PC-3 (cell line): ENCODE results near the gene HINT1. TPM values are rescaled to one million over a fixed set of nuclear protein-coding genes. Genes with fewer than 3 reads are reported as not detected.
"Not testable (repeated sequence)": the region's sequence is repeated elsewhere in the genome, so short reads cannot be mapped to it uniquely, and the experiment has no call there.

Experiments used
- ATAC-seq: fragments of 200-7000 bp; cut with Tn5 transposase; 2 replicates; pipeline ENCODE4 v1.9.1; 2020; ENCODE audit warnings: mild to moderate bottlenecking, moderate library complexity
- BruUV-seq: library from RNA; stranded (reverse); fragments of 400-500 nt; replicated peaks from 2 replicates; lab custom pipeline; 2021; lab: Mats Ljungman, UMichigan
- CTCF ChIA-PET: fragments of 300-600 bp; sonication (Branson Sonifier 250); formaldehyde crosslinking; loops from one replicate; lab custom pipeline; 2022; ENCODE audit warnings: antibody characterized with exemption; lab: Charles Lee
- POLR2A ChIA-PET: fragments of 300-600 bp; sonication (Branson Sonifier 250); formaldehyde crosslinking; loops from one replicate; lab custom pipeline; 2022; ENCODE audit warnings: antibody characterized with exemption; ENCODE audit not compliant: unreplicated experiment; lab: Charles Lee
- DNase-seq: peaks from one replicate; pipeline ENCODE4 v3.0.0-alpha.2; 2015
- H2AFZ ChIP-seq: fragments of 300-600 bp; sonication (generic); 2 replicates; pipeline ENCODE4 v1.6.0; 2016; ENCODE audit warnings: antibody characterized with exemption, low read length
- H3F3A ChIP-seq: fragments of 300-600 bp; sonication (generic); one replicate; pipeline ENCODE4 v1.6.0; 2017; ENCODE audit warnings: antibody characterized with exemption, low read length, control low read depth, mild to moderate bottlenecking; ENCODE audit not compliant: unreplicated experiment
- H3K27ac ChIP-seq: fragments of 300-600 bp; sonication (generic); 2 replicates; pipeline ENCODE4 v1.5.1; 2016; ENCODE audit warnings: mild to moderate bottlenecking, low read length
- H3K27me3 ChIP-seq: fragments of 300-600 bp; sonication (generic); 2 replicates; pipeline ENCODE4 v1.6.1; 2016; ENCODE audit warnings: low read length, mixed read lengths
- H3K36me3 ChIP-seq: fragments of 300-600 bp; sonication (generic); 2 replicates; pipeline ENCODE4 v1.6.1; 2016; ENCODE audit warnings: low read depth, mixed run types, low read length, mixed read lengths
- H3K4me1 ChIP-seq: fragments of 300-600 bp; sonication (generic); 2 replicates; pipeline ENCODE4 v1.5.1; 2016; ENCODE audit warnings: low read length; ENCODE audit not compliant: insufficient read depth
- H3K4me2 ChIP-seq: fragments of 300-600 bp; sonication (generic); 2 replicates; pipeline ENCODE4 v1.6.0; 2016; ENCODE audit warnings: low read length
- H3K4me3 ChIP-seq: fragments of 300-600 bp; sonication (generic); 2 replicates; pipeline ENCODE4 v1.5.1; 2016; ENCODE audit warnings: mild to moderate bottlenecking, low read length, mixed read lengths
- H3K79me2 ChIP-seq: fragments of 300-600 bp; sonication (generic); 2 replicates; pipeline ENCODE4 v1.6.1; 2017; ENCODE audit warnings: low read length, mixed read lengths
- H3K9ac ChIP-seq: fragments of 300-600 bp; sonication (generic); 2 replicates; pipeline ENCODE4 v1.6.0; 2016; ENCODE audit warnings: mild to moderate bottlenecking, low read length
- H3K9me2 ChIP-seq: fragments of 300-600 bp; sonication (generic); replicated peaks from 2 replicates; pipeline ENCODE4 v1.6.1; 2016; ENCODE audit warnings: mixed run types, low read length, mixed read lengths
- H3K9me3 ChIP-seq: fragments of 300-600 bp; sonication (generic); 2 replicates; pipeline ENCODE4 v1.6.1; 2016; ENCODE audit warnings: low read length, mixed read lengths
- H4K20me1 ChIP-seq: fragments of 300-600 bp; sonication (generic); 2 replicates; pipeline ENCODE4 v1.6.1; 2016; ENCODE audit warnings: low read length, mixed read lengths
- EZH2 ChIP-seq: fragments of 300-600 bp; sonication (generic); IDR thresholded peaks from one replicate; pipeline ENCODE4 v1.6.1; 2017; ENCODE audit warnings: antibody characterized with exemption, mild to moderate bottlenecking, low read length; ENCODE audit not compliant: unreplicated experiment
- EZH2phosphoT487 ChIP-seq: fragments of 300-600 bp; sonication (generic); IDR thresholded peaks from 2 replicates; pipeline ENCODE4 v1.6.1; 2018; ENCODE audit warnings: mild to moderate bottlenecking, antibody characterized with exemption, low read length, borderline replicate concordance
- intact Hi-C: fragments of 100-400 bp; cut with micrococcal nuclease; formaldehyde crosslinking; loops from 2 replicates; pipeline ENCODE4 v1.9.0; 2023
- total RNA-seq: library from RNA; depleted of rRNA; stranded (reverse); fragments of >200 nt; gene quantifications from 2 replicates; pipeline ENCODE4 v1.2.3, GENCODE V29; 2014
- TF ChIP-seq, protein P1 (sequence below): fragments of 300-600 bp; sonication (generic); conservative IDR thresholded peaks from 2 replicates; pipeline ENCODE4 v1.5.1; 2017; ENCODE audit warnings: antibody characterized with exemption, low read depth, mild to moderate bottlenecking, low read length

HINT1 gene
- total RNA-seq, 1 experiment from 2014 or later, result 243 TPM

DNA sequence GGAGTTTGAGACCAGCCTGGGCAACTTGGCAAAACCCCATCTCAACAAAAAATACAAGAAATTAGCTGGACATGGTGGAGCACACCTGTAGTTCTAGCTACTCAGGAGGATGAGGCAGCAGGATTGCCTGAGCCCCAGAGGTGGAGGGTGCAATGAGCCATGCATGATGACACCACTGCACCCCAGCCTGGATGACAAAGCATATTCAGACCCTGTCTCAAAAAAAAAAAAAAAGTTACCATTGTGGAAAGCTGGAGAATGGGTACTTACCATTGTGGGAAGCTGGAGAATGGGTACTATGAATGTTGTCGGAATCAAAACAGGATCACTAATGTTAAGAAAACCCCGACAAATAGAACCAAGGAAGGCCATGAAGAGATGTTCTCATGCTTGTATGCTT, 25.7 kb downstream of the HINT1 start:
- no peaks in the 10 kb centered on the region for H4K20me1 ChIP-seq
- no peak overlapping the region for H2AFZ ChIP-seq
- DNase-seq (no peak), ATAC-seq (no peak)
- CTCF ChIA-PET, result no interaction called here
- H3K79me2 ChIP-seq, result no peaks in the 10 kb centered on the region
- H3K9ac ChIP-seq, result no peak overlapping the region
- POLR2A ChIA-PET, result no interaction called here
- intact Hi-C loops, result no loop called here
- TF ChIP-seq, protein P1, sequence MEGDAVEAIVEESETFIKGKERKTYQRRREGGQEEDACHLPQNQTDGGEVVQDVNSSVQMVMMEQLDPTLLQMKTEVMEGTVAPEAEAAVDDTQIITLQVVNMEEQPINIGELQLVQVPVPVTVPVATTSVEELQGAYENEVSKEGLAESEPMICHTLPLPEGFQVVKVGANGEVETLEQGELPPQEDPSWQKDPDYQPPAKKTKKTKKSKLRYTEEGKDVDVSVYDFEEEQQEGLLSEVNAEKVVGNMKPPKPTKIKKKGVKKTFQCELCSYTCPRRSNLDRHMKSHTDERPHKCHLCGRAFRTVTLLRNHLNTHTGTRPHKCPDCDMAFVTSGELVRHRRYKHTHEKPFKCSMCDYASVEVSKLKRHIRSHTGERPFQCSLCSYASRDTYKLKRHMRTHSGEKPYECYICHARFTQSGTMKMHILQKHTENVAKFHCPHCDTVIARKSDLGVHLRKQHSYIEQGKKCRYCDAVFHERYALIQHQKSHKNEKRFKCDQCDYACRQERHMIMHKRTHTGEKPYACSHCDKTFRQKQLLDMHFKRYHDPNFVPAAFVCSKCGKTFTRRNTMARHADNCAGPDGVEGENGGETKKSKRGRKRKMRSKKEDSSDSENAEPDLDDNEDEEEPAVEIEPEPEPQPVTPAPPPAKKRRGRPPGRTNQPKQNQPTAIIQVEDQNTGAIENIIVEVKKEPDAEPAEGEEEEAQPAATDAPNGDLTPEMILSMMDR, result no peak
- TF ChIP-seq EZH2phosphoT487 (no peak), EZH2 (no peak)
- H3K27me3 ChIP-seq, result no peaks in the 10 kb centered on the region
- no peaks in the 10 kb centered on the region for H3K4me1 ChIP-seq
- H3K4me2 ChIP-seq, result no peak overlapping the region
- BruUV-seq, result no TSS peak
- H3K9me3 ChIP-seq, result no peaks in the 10 kb centered on the region
- no peak overlapping the region for H3K4me3 ChIP-seq
- no peak overlapping the region for H3K27ac ChIP-seq
- H3F3A ChIP-seq, result no peaks in the 10 kb centered on the region
- no peaks in the 10 kb centered on the region for H3K36me3 ChIP-seq
- H3K9me2 ChIP-seq, result no peaks in the 10 kb centered on the region

DNA sequence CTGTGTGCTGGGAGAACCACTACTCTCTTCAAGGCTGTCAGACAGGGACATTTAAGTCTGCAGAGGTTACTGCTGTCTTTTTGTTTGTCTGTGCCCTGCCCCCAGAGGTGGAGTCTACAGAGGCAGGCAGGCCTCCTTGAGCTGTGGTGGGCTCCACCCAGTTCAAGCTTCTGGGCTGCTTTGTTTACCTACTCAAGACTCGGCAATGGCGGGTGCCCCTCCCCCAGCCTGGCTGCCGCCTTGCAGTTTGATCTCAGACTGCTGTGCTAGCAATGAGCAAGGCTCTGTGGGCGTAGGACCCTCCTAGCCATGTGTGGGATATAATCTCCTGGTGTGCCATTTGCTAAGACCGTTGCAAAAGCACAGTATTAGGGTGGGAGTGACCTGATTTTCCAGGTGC, 26.6 kb downstream of the HINT1 start:
- H3K79me2 ChIP-seq, H3K4me3 ChIP-seq, intact Hi-C loops, BruUV-seq, DNase-seq, H3K9me2 ChIP-seq, ATAC-seq, H3K9ac ChIP-seq, H3K4me2 ChIP-seq, H3K36me3 ChIP-seq, H3K27me3 ChIP-seq, H3F3A ChIP-seq, POLR2A ChIA-PET, H3K9me3 ChIP-seq, CTCF ChIA-PET, H3K4me1 ChIP-seq, H2AFZ ChIP-seq, H3K27ac ChIP-seq, H4K20me1 ChIP-seq: not testable (repeated sequence)

DNA sequence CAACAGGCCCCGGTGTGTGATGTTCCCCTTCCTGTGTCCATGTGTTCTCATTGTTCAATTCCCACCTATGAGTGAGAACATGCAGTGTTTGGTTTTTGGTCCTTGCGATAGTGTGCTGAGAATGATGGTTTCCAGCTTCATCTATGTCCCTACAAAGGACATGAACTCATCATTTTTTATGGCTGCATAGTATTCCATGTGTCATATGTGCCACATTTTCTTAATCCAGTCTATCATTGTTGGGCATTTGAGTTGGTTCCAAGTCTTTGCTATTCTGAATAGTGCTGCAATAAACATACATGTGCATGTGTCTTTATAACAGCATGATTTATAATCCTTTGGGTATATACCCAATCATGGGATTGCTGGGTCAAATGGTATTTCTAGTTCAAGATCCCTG, 32.0 kb downstream of the HINT1 start:
- H3K9ac ChIP-seq, H3K79me2 ChIP-seq, intact Hi-C loops, H2AFZ ChIP-seq, H3K4me3 ChIP-seq, H3K4me1 ChIP-seq, POLR2A ChIA-PET, H3K9me2 ChIP-seq, ATAC-seq, H3K36me3 ChIP-seq, CTCF ChIA-PET, H3K9me3 ChIP-seq, H3K27me3 ChIP-seq, H3K27ac ChIP-seq, H3F3A ChIP-seq, BruUV-seq, H3K4me2 ChIP-seq, H4K20me1 ChIP-seq, DNase-seq: not testable (repeated sequence)

DNA sequence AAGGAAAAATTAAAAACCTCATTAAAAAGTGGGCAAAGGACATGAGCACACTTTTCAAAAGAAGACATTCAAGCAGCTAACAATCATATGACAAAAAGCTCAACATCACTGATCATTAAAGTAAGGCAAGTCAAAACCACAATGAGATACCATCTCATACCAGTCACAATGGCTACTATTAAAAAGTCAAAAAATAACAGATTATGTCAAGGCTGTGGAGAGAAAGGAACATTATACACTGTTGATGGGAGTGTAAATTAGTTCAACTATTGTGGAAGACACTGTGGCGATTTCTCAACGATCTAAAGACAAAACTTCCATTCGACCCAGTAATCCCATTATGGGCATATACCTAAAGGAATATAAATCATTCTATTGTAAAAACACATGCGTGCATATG, 35.8 kb downstream of the HINT1 start:
- no peaks in the 10 kb centered on the region for H3K36me3 ChIP-seq
- no peak for TF ChIP-seq EZH2
- no peak for TF ChIP-seq EZH2phosphoT487
- TF ChIP-seq, protein P1, result no peak
- intact Hi-C loops, result no loop called here
- H3K4me1 ChIP-seq, result no peaks in the 10 kb centered on the region
- H3F3A ChIP-seq, result no peaks in the 10 kb centered on the region
- no peaks in the 10 kb centered on the region for H3K27me3 ChIP-seq
- BruUV-seq, result no TSS peak
- ChIA-PET POLR2A (no interaction called here), CTCF (no interaction called here)
- ATAC-seq (no peak), DNase-seq (no peak)
- H3K79me2 ChIP-seq, result no peaks in the 10 kb centered on the region
- no peak overlapping the region for H3K4me3 ChIP-seq
- H3K9me3 ChIP-seq, result no peaks in the 10 kb centered on the region
- no peaks in the 10 kb centered on the region for H4K20me1 ChIP-seq
- H2AFZ ChIP-seq, result no peak overlapping the region
- H3K4me2 ChIP-seq, result no peak overlapping the region
- no peak overlapping the region for H3K27ac ChIP-seq
- H3K9me2 ChIP-seq, result no peaks in the 10 kb centered on the region
- no peak overlapping the region for H3K9ac ChIP-seq

DNA sequence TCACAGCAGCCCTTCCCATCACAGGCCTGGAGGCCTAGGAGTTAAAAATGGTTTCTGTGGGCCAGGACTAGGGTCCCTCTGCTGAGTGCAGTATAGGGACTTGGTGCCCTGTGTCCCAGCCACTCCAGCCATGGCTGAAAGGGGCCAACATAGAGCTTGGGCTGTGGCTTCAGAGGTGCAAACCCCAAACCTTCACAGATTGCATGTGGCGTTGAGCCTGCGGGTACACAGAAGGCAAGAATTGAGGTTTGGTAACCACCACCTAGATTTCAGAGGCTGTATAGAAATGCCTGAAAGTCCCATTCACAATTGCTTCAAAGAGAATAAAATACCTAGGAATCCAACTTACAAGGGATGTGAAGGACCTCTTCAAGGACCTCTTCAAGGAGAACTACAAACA, 37.8 kb downstream of the HINT1 start:
- POLR2A ChIA-PET, H3F3A ChIP-seq, H4K20me1 ChIP-seq: not testable (repeated sequence)

More for the DNA sequence above, 37.8 kb downstream of the HINT1 start:
- H3K36me3 ChIP-seq, H3K27me3 ChIP-seq, intact Hi-C loops, DNase-seq, H3K9me2 ChIP-seq, H3K79me2 ChIP-seq, H3K9me3 ChIP-seq, H3K4me1 ChIP-seq, ATAC-seq, H3K4me2 ChIP-seq, CTCF ChIA-PET, BruUV-seq, H3K4me3 ChIP-seq, H2AFZ ChIP-seq, H3K9ac ChIP-seq, H3K27ac ChIP-seq: not testable (repeated sequence)
